Ovary (tissue), 3 donors: Measurements from ENCODE around the gene PITPNB.
A peak's percentile ranks its signal among the peaks of the same experiment; 100 is the strongest.

ENCODE experiments used
- CTCF ChIP-seq, 3 donors: fragments of 450-650 bp in 2 of 3; fragments of 200-600 bp in 1 of 3; IDR thresholded peaks; one replicate each; pipeline versions ENCODE4 v1.5.1 to v1.8.0; 2016 to 2022; ENCODE audit warnings: antibody characterized with exemption in 3 of 3, mild to moderate bottlenecking in 1 of 3
- EP300 ChIP-seq: sonication (generic); formaldehyde crosslinking; IDR thresholded peaks from one replicate; pipeline ENCODE4 v1.6.1; 2017; ENCODE audit warnings: antibody characterized with exemption
- POLR2A ChIP-seq: fragments of 450-650 bp; IDR thresholded peaks from one replicate; pipeline ENCODE4 v1.6.1; 2017; ENCODE audit warnings: antibody characterized with exemption, mild to moderate bottlenecking, moderate library complexity
- donor health status: DM: no; HTN: no; CAD: no.

DNA sequence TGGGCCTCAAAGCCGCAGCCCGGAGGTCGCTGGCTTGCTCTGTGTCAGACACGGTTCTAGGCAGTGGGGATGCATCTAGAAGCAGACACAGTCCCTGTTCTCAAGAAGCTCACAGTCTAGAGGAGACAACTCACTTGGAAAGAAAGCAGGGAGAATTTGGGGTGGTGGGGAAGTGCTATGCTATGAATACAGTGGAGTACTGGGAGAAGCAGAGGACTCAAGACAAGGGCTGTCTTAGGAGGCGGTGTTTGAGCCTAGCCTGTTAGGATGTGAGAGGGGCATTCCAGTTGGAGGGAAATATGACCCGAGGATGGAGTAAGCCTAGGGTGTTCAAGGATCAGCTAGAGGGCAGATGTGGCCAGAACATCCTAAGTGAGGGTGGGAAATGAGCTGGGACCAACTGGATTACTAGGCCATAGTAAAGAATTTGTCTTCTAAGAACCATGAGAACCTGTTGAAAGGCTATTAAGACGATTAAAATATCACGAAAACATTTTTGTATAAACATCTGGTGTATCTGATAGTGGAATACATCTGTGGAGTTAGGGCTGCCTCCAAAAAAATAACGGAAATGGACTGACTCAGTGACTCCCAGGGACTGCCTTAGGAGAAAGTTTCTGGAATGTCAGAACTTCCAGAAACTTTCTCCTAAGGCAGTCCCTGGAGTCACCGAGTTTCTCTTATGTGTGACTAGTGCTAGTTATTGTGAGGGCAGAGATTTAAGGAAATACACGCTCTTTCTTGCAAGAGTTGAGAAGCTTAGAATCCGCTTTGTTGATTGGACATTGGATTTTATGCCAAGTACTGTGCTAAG lies 1.1 kb upstream of the PITPNB start:
- peak in 1 of 3 donors; percentile 9 for TF ChIP-seq CTCF (IDR thresholded peaks at IDR 0.05)
- TF ChIP-seq POLR2A, result peak; percentile 27
- TF ChIP-seq EP300, result no peak
